Subcutaneous adipose tissue (tissue), 4 donors: ENCODE measurements around the gene SERINC2. TPM values are rescaled to one million over a fixed set of nuclear protein-coding genes. Genes with fewer than 3 reads are reported as not detected.

Experiments
- total RNA-seq, 4 donors: library from RNA; depleted of rRNA; stranded (reverse); fragments of >200 nt; gene quantifications; one replicate each; pipeline ENCODE4 v1.1.0, GENCODE V29; 2016
- TF ChIP-seq, protein P1 (sequence below): fragments of 450-650 bp; IDR thresholded peaks from one replicate; pipeline ENCODE4 v1.5.1; 2016; ENCODE audit warnings: low read depth, mild to moderate bottlenecking, control low read depth, antibody characterized with exemption, moderate library complexity

Gene SERINC2
- total RNA-seq, 4 donors from 2014 or later: 1.6 to 11.0 (median 7.2) TPM

DNA sequence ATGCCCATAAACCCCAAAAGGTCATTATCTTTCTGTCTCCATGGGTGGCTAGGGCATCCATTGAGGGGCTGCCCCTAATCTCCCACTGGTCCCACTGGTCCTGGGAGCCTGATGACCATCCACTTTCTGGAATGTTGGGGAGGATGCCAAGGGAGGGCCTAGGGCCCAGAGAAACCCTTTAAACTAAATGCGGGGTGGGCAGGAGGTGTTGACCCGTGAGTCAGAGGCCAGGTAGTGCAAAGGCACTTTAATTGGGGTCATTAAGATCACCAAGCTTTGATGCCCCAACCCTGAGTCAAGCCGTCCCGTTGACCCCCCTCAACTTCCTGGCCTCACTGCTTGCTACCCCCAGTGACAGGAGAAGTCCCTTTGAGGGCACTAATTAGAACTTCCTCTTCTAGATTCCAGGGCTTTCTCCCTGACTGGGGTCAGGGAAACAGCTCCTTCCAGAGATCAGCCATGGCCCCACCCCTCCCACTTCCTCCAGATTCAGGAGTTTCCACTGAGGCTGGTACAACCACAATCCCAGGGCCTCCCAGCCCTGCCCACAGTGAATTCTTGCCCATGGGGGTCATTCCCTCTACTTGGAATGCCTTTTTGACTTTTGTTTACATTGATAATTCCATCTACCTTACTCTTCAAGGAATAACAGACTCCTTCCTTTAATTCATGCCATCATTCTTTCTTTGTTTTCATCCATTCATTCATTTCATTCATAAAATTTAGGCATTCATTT is 15.5 kb upstream of the SERINC2 start:
- TF ChIP-seq, protein P1, sequence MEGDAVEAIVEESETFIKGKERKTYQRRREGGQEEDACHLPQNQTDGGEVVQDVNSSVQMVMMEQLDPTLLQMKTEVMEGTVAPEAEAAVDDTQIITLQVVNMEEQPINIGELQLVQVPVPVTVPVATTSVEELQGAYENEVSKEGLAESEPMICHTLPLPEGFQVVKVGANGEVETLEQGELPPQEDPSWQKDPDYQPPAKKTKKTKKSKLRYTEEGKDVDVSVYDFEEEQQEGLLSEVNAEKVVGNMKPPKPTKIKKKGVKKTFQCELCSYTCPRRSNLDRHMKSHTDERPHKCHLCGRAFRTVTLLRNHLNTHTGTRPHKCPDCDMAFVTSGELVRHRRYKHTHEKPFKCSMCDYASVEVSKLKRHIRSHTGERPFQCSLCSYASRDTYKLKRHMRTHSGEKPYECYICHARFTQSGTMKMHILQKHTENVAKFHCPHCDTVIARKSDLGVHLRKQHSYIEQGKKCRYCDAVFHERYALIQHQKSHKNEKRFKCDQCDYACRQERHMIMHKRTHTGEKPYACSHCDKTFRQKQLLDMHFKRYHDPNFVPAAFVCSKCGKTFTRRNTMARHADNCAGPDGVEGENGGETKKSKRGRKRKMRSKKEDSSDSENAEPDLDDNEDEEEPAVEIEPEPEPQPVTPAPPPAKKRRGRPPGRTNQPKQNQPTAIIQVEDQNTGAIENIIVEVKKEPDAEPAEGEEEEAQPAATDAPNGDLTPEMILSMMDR: no peak

DNA sequence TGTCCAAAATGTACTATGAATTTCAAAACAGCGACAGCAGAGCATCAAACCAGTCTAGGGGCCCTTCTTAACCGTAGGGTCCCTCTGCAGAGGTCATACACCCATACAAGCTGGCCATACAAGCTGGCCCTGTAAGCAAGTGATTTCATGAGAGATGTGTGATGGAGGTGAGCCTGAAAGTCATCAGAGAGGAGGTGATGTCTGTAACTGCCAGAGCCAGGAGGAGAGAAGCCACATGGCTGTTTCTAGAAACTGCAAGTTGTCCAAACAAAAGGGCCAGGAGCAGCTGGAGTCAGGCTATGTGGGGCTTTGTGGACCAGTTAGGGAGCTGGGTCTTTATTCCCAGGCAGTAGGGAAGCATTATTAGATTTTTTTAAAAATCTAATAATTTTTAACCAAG is 14.8 kb upstream of the SERINC2 start:
- TF ChIP-seq, protein P1: no peak

DNA sequence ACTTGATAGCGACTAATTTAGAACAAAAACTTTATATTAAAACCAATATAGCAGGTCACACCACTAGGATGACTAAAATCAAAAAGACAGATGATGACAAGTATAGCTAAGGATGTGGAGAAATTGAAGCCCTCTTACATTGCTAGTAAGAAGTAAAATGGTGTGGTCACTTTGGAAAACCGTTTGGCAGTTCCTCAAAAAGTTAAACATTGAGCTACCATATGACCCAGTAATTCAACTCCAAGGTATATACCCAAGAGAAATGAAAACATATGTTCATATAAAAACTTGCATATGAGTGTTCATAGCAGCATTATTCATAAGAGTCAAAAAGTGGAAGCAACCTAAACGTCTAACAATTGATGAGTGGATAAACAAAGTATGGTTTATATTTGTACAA is 13.0 kb upstream of the SERINC2 start:
- TF ChIP-seq, protein P1: no peak

DNA sequence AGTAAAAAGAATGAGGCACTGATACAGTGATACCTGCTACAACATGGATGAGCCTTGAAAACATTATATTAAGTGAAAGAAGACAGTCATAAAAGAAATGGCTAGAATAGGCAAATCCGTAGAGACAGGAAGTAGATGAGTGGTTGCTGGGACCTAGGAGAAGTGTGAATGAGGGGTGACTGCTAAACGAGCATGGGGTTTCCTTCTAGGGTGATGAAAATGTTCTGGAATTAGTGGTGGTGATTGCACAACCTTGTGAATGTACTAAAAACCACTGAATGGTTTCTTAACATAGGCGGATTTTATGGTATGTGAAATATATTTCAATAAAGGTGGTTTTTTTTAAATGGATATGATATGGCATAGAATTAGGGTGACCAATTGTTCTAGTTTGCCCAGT is 12.6 kb upstream of the SERINC2 start:
- TF ChIP-seq, protein P1: no peak

DNA sequence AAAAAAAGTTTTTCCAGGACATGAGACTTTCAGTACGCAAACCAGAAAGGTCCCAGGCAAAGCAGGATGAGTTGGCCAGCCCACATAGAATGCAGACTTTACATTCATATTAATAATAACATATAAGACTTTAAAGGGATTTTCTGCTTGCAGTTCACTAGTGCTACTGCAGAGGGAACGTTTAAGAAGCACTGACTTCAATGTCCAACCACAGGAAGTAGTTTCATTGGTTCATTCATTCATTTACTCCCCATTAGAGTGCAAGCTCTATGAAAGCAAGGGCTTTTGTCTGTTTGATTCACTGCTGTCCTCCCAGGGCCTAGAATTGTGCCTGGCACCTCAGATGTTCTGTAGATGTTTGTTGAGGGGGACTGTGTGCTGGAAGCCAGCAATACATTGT is 11.8 kb upstream of the SERINC2 start:
- TF ChIP-seq, protein P1: no peak

DNA sequence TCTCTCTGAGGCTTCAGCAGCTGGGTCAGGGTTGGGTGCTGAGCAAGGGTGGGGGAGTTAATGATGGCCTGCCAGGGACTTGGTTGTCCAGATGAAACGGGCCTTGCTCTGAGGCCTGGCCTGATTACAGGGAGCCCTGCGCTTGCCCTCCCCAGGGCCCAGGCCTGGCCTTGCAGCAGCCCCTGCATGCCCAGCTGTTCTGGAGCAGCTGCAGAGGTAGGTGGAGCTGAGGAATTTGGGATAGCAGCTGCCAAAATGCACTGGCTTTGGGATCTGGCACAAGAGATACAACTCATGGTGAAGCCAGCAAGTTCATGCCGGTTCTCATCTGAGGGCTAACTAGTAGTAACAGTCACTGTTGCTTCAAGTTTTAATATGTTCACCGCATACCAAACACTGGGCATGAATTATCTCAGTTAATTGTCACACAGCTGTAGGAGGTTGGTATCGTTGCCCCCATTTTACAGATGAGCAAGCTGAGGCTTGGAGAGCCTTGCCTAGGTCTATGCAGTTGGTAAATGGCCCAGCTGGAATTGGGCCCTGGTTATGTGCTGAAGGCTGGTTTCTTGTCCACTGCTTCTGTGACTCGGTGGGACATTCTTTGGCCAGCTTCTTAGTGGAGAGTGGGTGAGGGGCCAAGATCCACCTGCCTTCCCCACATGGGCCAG is 7.3 kb upstream of the SERINC2 start:
- TF ChIP-seq, protein P1: no peak

DNA sequence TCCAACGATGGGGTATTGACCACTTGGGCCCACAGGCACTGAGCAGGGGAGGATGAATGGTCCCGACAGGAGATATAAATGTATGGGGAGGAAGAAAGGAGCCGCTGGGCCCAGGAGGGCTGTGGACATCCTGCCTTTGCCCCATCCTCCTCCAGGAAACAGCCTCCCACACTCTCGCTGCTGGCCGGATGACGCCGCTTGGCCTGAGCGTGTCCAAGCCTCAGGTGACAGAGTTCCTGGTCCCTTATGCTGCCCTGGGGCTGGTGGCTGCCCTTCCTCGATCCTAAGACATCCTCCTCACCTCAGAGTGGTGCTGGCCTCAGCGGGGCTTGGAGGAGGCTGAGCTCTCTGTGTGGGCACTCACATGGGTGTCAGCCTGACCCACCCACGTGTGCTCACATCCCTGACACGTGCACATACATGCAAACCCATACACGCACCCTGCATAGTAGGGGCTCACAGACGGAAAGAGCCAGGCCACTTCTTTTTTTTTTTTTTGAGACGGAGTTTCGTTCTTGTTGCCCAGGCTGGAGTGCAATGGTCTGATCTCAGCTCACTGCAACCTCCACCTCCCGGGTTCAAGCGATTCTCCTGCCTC is 5.9 kb upstream of the SERINC2 start:
- TF ChIP-seq, protein P1: no peak
